ENCODE measurements around the gene KCNQ1. TPM values are rescaled to one million over a fixed set of nuclear protein-coding genes. Genes with fewer than 3 reads are reported as not detected.

The KCNQ1 gene
- total RNA-seq, 1 donor from 2014 or later = 2.6 TPM

DNA sequence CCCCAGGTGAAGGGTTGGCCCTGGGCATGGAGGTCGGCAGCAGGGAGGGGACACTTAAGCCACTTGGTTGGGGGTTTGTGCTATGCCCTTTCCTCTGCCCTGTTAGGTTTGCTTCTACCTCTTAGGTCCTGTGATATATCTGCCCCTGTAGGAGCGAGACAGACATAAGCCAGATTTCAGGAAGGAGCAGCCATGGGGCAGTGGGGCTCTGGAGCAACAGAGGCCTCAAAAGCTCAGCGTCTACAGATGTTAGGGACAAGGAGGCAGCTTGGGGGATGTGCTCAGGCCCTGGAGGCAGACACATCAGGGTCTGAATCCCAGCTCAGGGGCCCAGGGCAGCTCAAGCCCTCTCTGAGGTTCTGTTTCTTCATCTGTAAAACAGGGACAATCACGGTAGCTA, 282.2 kb downstream of the KCNQ1 start:
- Histone ChIP-seq H3K27me3 (ENCODE audit: control insufficient read depth in 3 of 3, insufficient read depth in 3 of 3, low read length in 3 of 3) (no peaks in the 10 kb centered on the region), H3K36me3 (ENCODE audit: control insufficient read depth in 3 of 3, insufficient read depth in 3 of 3, low read length in 3 of 3) (no peaks in the 10 kb centered on the region), H3K27ac (ENCODE audit: low read depth, low read length) (no peak overlapping the region), H3K9ac (ENCODE audit: low read depth in 1 of 3, low read length in 3 of 3) (no peak overlapping the region), H3K4me3 (ENCODE audit: low read length in 3 of 3) (no peak overlapping the region), H3K9me3 (ENCODE audit: control insufficient read depth in 3 of 3, low read length in 3 of 3) (no peaks in the 10 kb centered on the region), H3K4me1 (ENCODE audit: control insufficient read depth in 3 of 3, insufficient read depth in 3 of 3, low read length in 3 of 3) (peaks cover 7 to 28% (median 16%) of the 10 kb centered on the region in 3 donors)

- Histone ChIP-seq H3K36me3 (ENCODE audit: control insufficient read depth in 3 of 3, insufficient read depth in 3 of 3, low read length in 3 of 3) (no peaks in the 10 kb centered on the region), H3K4me3 (ENCODE audit: low read length in 3 of 3) (no peak overlapping the region), H3K9ac (ENCODE audit: low read depth in 1 of 3, low read length in 3 of 3) (no peak overlapping the region), H3K9me3 (ENCODE audit: control insufficient read depth in 3 of 3, low read length in 3 of 3) (no peaks in the 10 kb centered on the region), H3K27ac (ENCODE audit: low read depth, low read length) (no peak overlapping the region), H3K4me1 (ENCODE audit: control insufficient read depth in 3 of 3, insufficient read depth in 3 of 3, low read length in 3 of 3) (peaks cover 7 to 25% (median 16%) of the 10 kb centered on the region in 3 donors), H3K27me3 (ENCODE audit: control insufficient read depth in 3 of 3, insufficient read depth in 3 of 3, low read length in 3 of 3) (no peaks in the 10 kb centered on the region)
These were observed 283.4 kb downstream of the KCNQ1 start for GRCh38 chr11:2728128-2728662.

- H3K27ac ChIP-seq (ENCODE audit: low read depth, low read length) = no peak overlapping the region
- H3K4me3 ChIP-seq (ENCODE audit: low read length in 3 of 3) = no peak overlapping the region
- no peaks in the 10 kb centered on the region for H3K27me3 ChIP-seq (ENCODE audit: control insufficient read depth in 3 of 3, insufficient read depth in 3 of 3, low read length in 3 of 3)
- H3K36me3 ChIP-seq (ENCODE audit: control insufficient read depth in 3 of 3, insufficient read depth in 3 of 3, low read length in 3 of 3) = no peaks in the 10 kb centered on the region
- H3K9me3 ChIP-seq (ENCODE audit: control insufficient read depth in 3 of 3, low read length in 3 of 3) = no peaks in the 10 kb centered on the region
- H3K9ac ChIP-seq (ENCODE audit: low read depth in 1 of 3, low read length in 3 of 3) = no peak overlapping the region
- peaks cover 7 to 24% (median 16%) of the 10 kb centered on the region in 3 donors for H3K4me1 ChIP-seq (ENCODE audit: control insufficient read depth in 3 of 3, insufficient read depth in 3 of 3, low read length in 3 of 3)
These were observed 284.0 kb downstream of the KCNQ1 start for GRCh38 chr11:2728663-2729332.

DNA sequence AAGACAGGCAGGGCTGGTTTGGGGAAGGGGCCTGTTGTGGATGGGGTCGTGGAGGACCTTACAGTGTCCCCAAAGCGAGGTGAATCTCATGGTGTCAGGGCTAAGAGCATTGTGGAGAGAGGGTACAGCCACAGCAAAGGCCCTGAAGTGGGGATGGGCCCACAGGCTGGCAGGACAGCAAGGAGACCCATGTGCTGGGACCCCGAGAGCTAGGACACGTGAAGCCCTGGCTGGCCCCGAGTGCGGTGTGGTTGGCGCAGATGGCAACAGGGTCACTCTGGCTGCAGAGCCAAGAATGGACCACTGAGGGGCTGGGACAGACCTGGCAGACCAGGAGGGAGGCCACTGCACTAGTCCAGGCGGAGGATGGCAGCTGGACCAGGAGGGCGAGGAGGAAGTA, 285.0 kb downstream of the KCNQ1 start:
- Histone ChIP-seq H3K36me3 (ENCODE audit: control insufficient read depth in 3 of 3, insufficient read depth in 3 of 3, low read length in 3 of 3) (no peaks in the 10 kb centered on the region), H3K27ac (ENCODE audit: low read depth, low read length) (no peak overlapping the region), H3K9ac (ENCODE audit: low read depth in 1 of 3, low read length in 3 of 3) (no peak overlapping the region), H3K4me1 (ENCODE audit: control insufficient read depth in 3 of 3, insufficient read depth in 3 of 3, low read length in 3 of 3) (peaks cover under 1 to 14% (median 7%) of the 10 kb centered on the region in 3 donors), H3K27me3 (ENCODE audit: control insufficient read depth in 3 of 3, insufficient read depth in 3 of 3, low read length in 3 of 3) (no peaks in the 10 kb centered on the region), H3K4me3 (ENCODE audit: low read length in 3 of 3) (no peak overlapping the region), H3K9me3 (ENCODE audit: control insufficient read depth in 3 of 3, low read length in 3 of 3) (no peaks in the 10 kb centered on the region)

- no peaks in the 10 kb centered on the region for H3K27me3 ChIP-seq (ENCODE audit: control insufficient read depth in 3 of 3, insufficient read depth in 3 of 3, low read length in 3 of 3)
- peaks cover 0 to 7% (median 4%) of the 10 kb centered on the region in 3 donors for H3K4me1 ChIP-seq (ENCODE audit: control insufficient read depth in 3 of 3, insufficient read depth in 3 of 3, low read length in 3 of 3)
- no peak overlapping the region for H3K4me3 ChIP-seq (ENCODE audit: low read length in 3 of 3)
- no peak overlapping the region for H3K27ac ChIP-seq (ENCODE audit: low read depth, low read length)
- H3K36me3 ChIP-seq (ENCODE audit: control insufficient read depth in 3 of 3, insufficient read depth in 3 of 3, low read length in 3 of 3) = no peaks in the 10 kb centered on the region
- peak overlapping the region in 1 of 3 donors; percentile 45 for H3K9ac ChIP-seq (ENCODE audit: low read depth in 1 of 3, low read length in 3 of 3)
- H3K9me3 ChIP-seq (ENCODE audit: control insufficient read depth in 3 of 3, low read length in 3 of 3) = no peaks in the 10 kb centered on the region
These were observed 285.7 kb downstream of the KCNQ1 start for GRCh38 chr11:2730272-2731129.

DNA sequence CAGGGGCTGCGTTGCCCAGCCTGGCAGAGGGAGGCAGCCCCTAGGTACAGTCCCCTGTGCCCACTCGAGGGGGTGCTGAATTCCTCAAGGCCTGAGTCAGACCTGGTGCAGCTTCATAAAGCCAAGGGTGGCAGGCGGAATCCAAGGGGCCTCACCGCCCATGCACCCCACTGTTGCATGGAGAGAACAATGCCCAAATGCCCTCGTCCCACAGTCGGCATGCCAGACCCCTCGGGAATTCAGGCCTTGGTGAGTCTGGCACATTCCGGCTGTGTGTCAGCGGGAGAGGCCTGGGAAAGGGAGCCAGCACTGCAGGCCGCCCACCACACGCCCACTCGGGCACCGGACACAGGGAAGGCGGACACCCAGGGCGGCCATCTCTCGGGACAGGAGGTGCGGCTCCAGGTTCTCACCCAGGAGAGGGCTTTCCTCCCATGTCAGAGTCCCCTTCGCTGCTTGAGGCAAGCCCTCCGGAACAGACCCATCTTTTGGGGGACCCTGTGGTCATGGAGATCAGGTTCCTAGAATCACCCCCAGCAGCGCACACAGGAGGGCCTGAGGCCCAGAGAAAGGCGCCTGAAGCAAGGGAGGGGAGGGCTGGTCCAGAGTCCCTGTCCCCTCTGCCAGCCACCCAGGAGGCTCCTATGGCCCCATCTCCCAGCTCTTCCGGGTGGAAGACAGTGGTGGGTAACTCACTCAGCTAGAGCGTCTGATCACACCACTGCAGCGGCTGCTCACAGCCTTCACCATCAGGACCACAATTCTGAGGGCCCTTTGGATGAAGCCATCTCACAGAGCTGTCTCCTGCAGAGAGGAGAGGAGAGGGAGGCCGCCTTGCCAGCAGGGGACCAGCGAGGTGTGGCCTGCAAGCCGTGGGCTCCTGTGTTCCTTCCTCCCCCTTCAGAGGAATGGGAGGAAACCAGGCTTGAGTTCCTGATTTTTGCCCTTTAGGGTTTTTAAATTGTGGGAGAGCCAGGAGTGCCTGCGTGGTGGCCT, 286.6 kb downstream of the KCNQ1 start:
- H3K9ac ChIP-seq (ENCODE audit: low read depth in 1 of 3, low read length in 3 of 3) = peak overlapping the region in 1 of 3 donors; percentile 45
- H3K4me3 ChIP-seq (ENCODE audit: low read length in 3 of 3) = no peak overlapping the region
- H3K9me3 ChIP-seq (ENCODE audit: control insufficient read depth in 3 of 3, low read length in 3 of 3) = no peaks in the 10 kb centered on the region
- peaks cover 0 to 7% (median 0%) of the 10 kb centered on the region in 3 donors for H3K4me1 ChIP-seq (ENCODE audit: control insufficient read depth in 3 of 3, insufficient read depth in 3 of 3, low read length in 3 of 3)
- no peaks in the 10 kb centered on the region for H3K27me3 ChIP-seq (ENCODE audit: control insufficient read depth in 3 of 3, insufficient read depth in 3 of 3, low read length in 3 of 3)
- H3K36me3 ChIP-seq (ENCODE audit: control insufficient read depth in 3 of 3, insufficient read depth in 3 of 3, low read length in 3 of 3) = no peaks in the 10 kb centered on the region
- no peak overlapping the region for H3K27ac ChIP-seq (ENCODE audit: low read depth, low read length)

DNA sequence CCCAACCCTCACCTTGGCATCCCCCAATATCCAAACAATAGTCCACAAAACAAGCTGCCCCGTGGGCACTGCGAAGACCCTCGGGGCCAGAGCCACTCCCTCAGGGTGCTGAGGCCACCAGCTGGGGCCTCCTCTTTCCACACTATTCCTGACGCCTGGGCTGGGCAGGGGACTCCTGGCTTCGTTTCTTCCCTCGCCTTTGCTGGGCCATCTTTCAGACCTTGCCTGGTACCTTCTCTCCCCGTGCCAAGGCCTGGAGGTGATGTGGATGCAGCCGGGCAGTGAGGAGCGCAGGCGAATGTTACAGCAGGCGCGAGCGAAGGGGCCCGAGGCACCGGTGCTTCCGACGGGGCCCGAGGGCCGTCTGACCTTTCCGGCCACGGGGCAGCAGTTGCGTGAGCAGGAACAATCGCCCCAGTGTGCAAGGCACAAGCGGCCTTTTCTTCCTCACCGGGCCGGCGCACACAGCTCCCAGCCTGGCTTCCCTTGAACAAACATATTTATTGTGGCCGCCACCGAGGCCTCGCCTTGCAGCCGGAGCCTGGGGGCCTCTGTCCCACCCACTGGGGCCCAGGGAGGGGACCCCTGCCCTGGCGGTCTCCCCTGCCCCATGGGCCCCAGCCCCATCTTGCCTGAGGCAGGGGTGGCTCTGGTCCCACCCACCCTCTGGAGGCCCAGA, 287.6 kb downstream of the KCNQ1 start:
- H3K4me1 ChIP-seq (ENCODE audit: control insufficient read depth in 3 of 3, insufficient read depth in 3 of 3, low read length in 3 of 3) = peaks cover 0 to 7% (median 0%) of the 10 kb centered on the region in 3 donors
- no peaks in the 10 kb centered on the region for H3K36me3 ChIP-seq (ENCODE audit: control insufficient read depth in 3 of 3, insufficient read depth in 3 of 3, low read length in 3 of 3)
- H3K9me3 ChIP-seq (ENCODE audit: control insufficient read depth in 3 of 3, low read length in 3 of 3) = no peaks in the 10 kb centered on the region
- no peak overlapping the region for H3K9ac ChIP-seq (ENCODE audit: low read depth in 1 of 3, low read length in 3 of 3)
- H3K27ac ChIP-seq (ENCODE audit: low read depth, low read length) = no peak overlapping the region
- no peaks in the 10 kb centered on the region for H3K27me3 ChIP-seq (ENCODE audit: control insufficient read depth in 3 of 3, insufficient read depth in 3 of 3, low read length in 3 of 3)
- no peak overlapping the region for H3K4me3 ChIP-seq (ENCODE audit: low read length in 3 of 3)

DNA sequence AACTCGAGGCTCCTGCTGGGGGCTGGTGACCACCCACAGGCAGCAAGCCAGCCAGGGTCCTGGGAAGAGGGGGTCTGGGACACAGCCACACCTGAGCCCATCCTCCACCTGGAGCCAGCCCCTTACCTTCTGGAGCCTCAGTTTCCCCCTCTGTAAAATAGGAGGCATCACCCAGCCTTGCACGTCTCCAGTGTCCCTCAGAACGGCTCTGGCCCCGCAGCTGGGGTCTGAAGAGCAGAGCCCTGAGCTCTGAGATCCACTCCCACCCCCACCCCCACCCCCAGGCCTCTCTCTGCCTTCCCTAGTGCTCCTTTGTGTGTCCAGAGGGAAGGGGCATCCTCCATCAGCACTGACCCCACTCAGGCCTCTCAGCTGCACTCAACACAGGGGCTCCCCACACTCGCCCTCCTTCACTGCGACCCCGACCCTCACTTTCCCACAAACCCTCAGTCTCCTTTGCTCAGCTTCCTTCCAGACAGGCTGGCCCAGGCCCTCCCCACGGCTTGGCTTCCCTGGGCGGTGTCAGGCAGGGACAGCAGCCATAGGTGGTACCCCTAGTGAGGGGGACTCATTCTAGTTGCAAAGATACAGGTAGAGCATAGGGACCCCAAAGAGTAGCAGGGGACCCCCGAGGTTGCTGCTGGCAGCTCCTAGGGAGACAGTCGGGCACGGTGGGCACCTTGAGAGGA, 288.3 kb downstream of the KCNQ1 start:
- H3K27me3 ChIP-seq (ENCODE audit: control insufficient read depth in 3 of 3, insufficient read depth in 3 of 3, low read length in 3 of 3) = no peaks in the 10 kb centered on the region
- no peak overlapping the region for H3K4me3 ChIP-seq (ENCODE audit: low read length in 3 of 3)
- H3K9me3 ChIP-seq (ENCODE audit: control insufficient read depth in 3 of 3, low read length in 3 of 3) = no peaks in the 10 kb centered on the region
- no peak overlapping the region for H3K27ac ChIP-seq (ENCODE audit: low read depth, low read length)
- H3K4me1 ChIP-seq (ENCODE audit: control insufficient read depth in 3 of 3, insufficient read depth in 3 of 3, low read length in 3 of 3) = peaks cover 0 to 9% (median 0%) of the 10 kb centered on the region in 3 donors
- no peak overlapping the region for H3K9ac ChIP-seq (ENCODE audit: low read depth in 1 of 3, low read length in 3 of 3)
- no peaks in the 10 kb centered on the region for H3K36me3 ChIP-seq (ENCODE audit: control insufficient read depth in 3 of 3, insufficient read depth in 3 of 3, low read length in 3 of 3)

Data from skeletal muscle tissue (tissue), 4 donors.